RWPE2 (cell line): ENCODE data around the gene ZFP91.

ENCODE experiments used
- ATAC-seq: fragments of 200-7000 bp; cut with Tn5 transposase; 3 replicates; pipeline ENCODE4 v1.9.1; 2021; ENCODE audit warnings: low read depth
- DNase-seq: peaks from one replicate; pipeline ENCODE4 v3.0.0-alpha.2; 2020; ENCODE audit warnings: low spot score
- H3K27ac ChIP-seq: fragments of 450-650 bp; 2 replicates; pipeline ENCODE4 v1.5.1; 2017; ENCODE audit warnings: mild to moderate bottlenecking; ENCODE audit not compliant: poor library complexity, severe bottlenecking
- H3K27me3 ChIP-seq: fragments of 250-450 bp; sonication (Bioruptor Pico); 2 replicates; pipeline ENCODE4 v1.5.1; 2021; ENCODE audit warnings: mild to moderate bottlenecking, moderate library complexity; ENCODE audit not compliant: insufficient read depth, poor library complexity, severe bottlenecking
- H3K36me3 ChIP-seq: fragments of 250-450 bp; sonication (Bioruptor Pico); 2 replicates; pipeline ENCODE4 v1.5.1; 2020; ENCODE audit warnings: low read depth, mild to moderate bottlenecking, moderate library complexity
- H3K4me1 ChIP-seq: fragments of 250-450 bp; sonication (Bioruptor Pico); 2 replicates; pipeline ENCODE4 v1.5.1; 2021; ENCODE audit warnings: mild to moderate bottlenecking, moderate library complexity; ENCODE audit not compliant: insufficient read depth, poor library complexity, severe bottlenecking
- H3K4me3 ChIP-seq: fragments of 250-450 bp; sonication (Bioruptor Pico); 2 replicates; pipeline ENCODE4 v1.5.1; 2021; ENCODE audit warnings: mild to moderate bottlenecking, moderate library complexity; ENCODE audit not compliant: severe bottlenecking
- H3K9me3 ChIP-seq: fragments of 250-450 bp; sonication (Bioruptor Pico); 2 replicates; pipeline ENCODE4 v1.5.1; 2021; ENCODE audit warnings: mild to moderate bottlenecking, moderate library complexity; ENCODE audit not compliant: severe bottlenecking
- CTCF ChIP-seq: fragments of 450-650 bp; IDR thresholded peaks from one replicate; pipeline ENCODE4 v1.5.1; 2017; ENCODE audit warnings: mild to moderate bottlenecking, moderate library complexity; ENCODE audit not compliant: poor library complexity, severe bottlenecking

ZFP91 gene

GRCh38 chr11:58632510-58632909 lies 53.6 kb downstream of the ZFP91 start:
- ATAC-seq: no peak
- no peaks in the 10 kb centered on the region for H3K36me3 ChIP-seq
- no peak overlapping the region for H3K4me3 ChIP-seq
- TF ChIP-seq CTCF: no peak
- H3K27ac ChIP-seq: no peak overlapping the region
- peaks cover 19% of the 10 kb centered on the region for H3K4me1 ChIP-seq
- no peaks in the 10 kb centered on the region for H3K9me3 ChIP-seq
- no peaks in the 10 kb centered on the region for H3K27me3 ChIP-seq
- no peak for DNase-seq

GRCh38 chr11:58636587-58636986 lies 57.7 kb downstream of the ZFP91 start:
- no peak overlapping the region for H3K4me3 ChIP-seq
- ATAC-seq (no peak), DNase-seq (no peak)
- H3K4me1 ChIP-seq: no peaks in the 10 kb centered on the region
- TF ChIP-seq CTCF: peak; percentile 12
- H3K27ac ChIP-seq: no peak overlapping the region
- no peaks in the 10 kb centered on the region for H3K36me3 ChIP-seq
- H3K9me3 ChIP-seq: no peaks in the 10 kb centered on the region
- no peaks in the 10 kb centered on the region for H3K27me3 ChIP-seq

- Histone ChIP-seq H3K9me3 (no peaks in the 10 kb centered on the region), H3K27me3 (no peaks in the 10 kb centered on the region), H3K36me3 (no peaks in the 10 kb centered on the region), H3K27ac (no peak overlapping the region), H3K4me1 (no peaks in the 10 kb centered on the region), H3K4me3 (no peak overlapping the region)
- DNase-seq: no peak
- TF ChIP-seq CTCF: no peak
- no peak for ATAC-seq
Measured at GRCh38 chr11:58637371-58637770, 58.5 kb downstream of the ZFP91 start.

GRCh38 chr11:58639103-58639502 lies 60.2 kb downstream of the ZFP91 start:
- no peak for TF ChIP-seq CTCF
- DNase-seq (no peak), ATAC-seq (no peak)
- Histone ChIP-seq H3K4me3 (no peak overlapping the region), H3K9me3 (no peaks in the 10 kb centered on the region), H3K36me3 (no peaks in the 10 kb centered on the region), H3K27me3 (no peaks in the 10 kb centered on the region), H3K4me1 (no peaks in the 10 kb centered on the region), H3K27ac (no peak overlapping the region)

GRCh38 chr11:58639669-58640068 lies 60.8 kb downstream of the ZFP91 start:
- no peak overlapping the region for H3K27ac ChIP-seq
- no peak for TF ChIP-seq CTCF
- DNase-seq (no peak), ATAC-seq (no peak)
- H3K27me3 ChIP-seq: no peaks in the 10 kb centered on the region
- H3K4me1 ChIP-seq: no peaks in the 10 kb centered on the region
- no peak overlapping the region for H3K4me3 ChIP-seq
- no peaks in the 10 kb centered on the region for H3K9me3 ChIP-seq
- no peaks in the 10 kb centered on the region for H3K36me3 ChIP-seq
